HG03520 (cell line): ENCODE measurements around the gene KAT2B.
A peak's percentile ranks its signal among the peaks of the same experiment; 100 is the strongest.

ENCODE experiments used
- ATAC-seq: cut with Tn5 transposase; IDR thresholded peaks from one replicate; pipeline ENCODE4 v1.9.1; 2021; ENCODE audit warnings: mild to moderate bottlenecking, moderate library complexity; ENCODE audit not compliant: unreplicated experiment

The KAT2B gene

GRCh38 chr3:20095470-20095869 lies 55.2 kb downstream of the KAT2B start:
- no peak for ATAC-seq

- no peak for ATAC-seq
These were observed 56.0 kb downstream of the KAT2B start for GRCh38 chr3:20096135-20096685.

GRCh38 chr3:20097015-20097414 lies 56.8 kb downstream of the KAT2B start:
- ATAC-seq = no peak

- ATAC-seq = no peak
These were observed 58.8 kb downstream of the KAT2B start for GRCh38 chr3:20099060-20099459.

- ATAC-seq = no peak
These were observed 59.9 kb downstream of the KAT2B start for GRCh38 chr3:20100151-20100550.

- ATAC-seq = no peak
These were observed 60.8 kb downstream of the KAT2B start for GRCh38 chr3:20101041-20101440.

- ATAC-seq = peak; percentile 8
These were observed 63.5 kb downstream of the KAT2B start for GRCh38 chr3:20103731-20104130.

GRCh38 chr3:20104167-20104661 lies 64.0 kb downstream of the KAT2B start:
- peak; percentile 51 for ATAC-seq

GRCh38 chr3:20105513-20106280 lies 65.5 kb downstream of the KAT2B start:
- ATAC-seq = no peak

- ATAC-seq = no peak
These were observed 67.5 kb downstream of the KAT2B start for GRCh38 chr3:20107722-20108121.

GRCh38 chr3:20108869-20109268 lies 68.6 kb downstream of the KAT2B start:
- ATAC-seq = no peak

GRCh38 chr3:20110826-20111225 lies 70.6 kb downstream of the KAT2B start:
- no peak for ATAC-seq

- ATAC-seq = no peak
These were observed 71.6 kb downstream of the KAT2B start for GRCh38 chr3:20111836-20112235.

GRCh38 chr3:20121088-20121487 lies 80.8 kb downstream of the KAT2B start:
- no peak for ATAC-seq

- no peak for ATAC-seq
These were observed 82.9 kb downstream of the KAT2B start for GRCh38 chr3:20123131-20123652.

GRCh38 chr3:20125289-20125688 lies 85.0 kb downstream of the KAT2B start:
- no peak for ATAC-seq

GRCh38 chr3:20125897-20126296 lies 85.7 kb downstream of the KAT2B start:
- peak; percentile 100 for ATAC-seq

GRCh38 chr3:20128358-20128757 lies 88.1 kb downstream of the KAT2B start:
- ATAC-seq = no peak

GRCh38 chr3:20130106-20130505 lies 89.9 kb downstream of the KAT2B start:
- ATAC-seq = no peak

- no peak for ATAC-seq
These were observed 96.0 kb downstream of the KAT2B start for GRCh38 chr3:20136231-20136630.

- no peak for ATAC-seq
These were observed 97.4 kb downstream of the KAT2B start for GRCh38 chr3:20137647-20138046.

- no peak for ATAC-seq
These were observed 100.6 kb downstream of the KAT2B start for GRCh38 chr3:20140881-20141280.
